ENCODE measurements around the gene SLC17A4.

Gene SLC17A4

DNA sequence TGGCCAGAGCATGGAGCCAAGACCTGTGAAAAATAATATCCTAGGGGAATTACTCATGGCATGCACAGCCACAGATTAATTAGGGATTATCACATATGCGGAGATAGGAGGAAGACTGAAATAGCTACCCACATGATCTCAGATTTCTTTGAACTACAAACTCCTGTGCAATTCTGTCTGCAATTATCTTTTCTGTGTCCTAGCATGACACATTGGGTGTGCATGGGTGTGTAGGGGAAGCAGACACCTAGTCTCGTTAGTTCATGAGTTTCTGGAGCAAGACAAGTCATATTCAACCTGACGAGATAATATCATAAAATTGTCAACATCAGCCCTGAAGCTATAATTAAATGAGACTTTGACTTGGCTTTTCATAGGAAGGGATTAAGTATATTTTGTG is 3.6 kb upstream of the SLC17A4 start:
- FAIRE-seq, result no peak

DNA sequence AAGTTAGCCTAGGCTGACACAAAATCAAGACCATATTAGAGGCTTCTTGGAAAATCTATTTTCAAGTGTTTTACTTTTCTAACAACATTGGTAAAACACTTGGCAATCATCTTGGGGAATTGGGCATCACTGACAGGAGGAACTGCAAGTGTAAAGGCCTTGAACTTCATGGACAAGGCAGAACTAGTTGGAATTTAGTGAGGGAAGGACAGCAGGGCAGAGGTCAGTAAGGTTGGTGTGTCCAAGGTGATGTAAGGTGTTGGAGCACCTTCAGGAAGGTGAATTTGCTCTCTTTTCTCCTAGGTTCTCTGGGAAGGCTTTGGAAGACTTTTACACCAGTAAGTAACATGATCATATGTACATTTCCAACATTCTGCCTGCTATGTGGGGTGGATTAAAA is 1.5 kb upstream of the SLC17A4 start:
- no peak for FAIRE-seq

DNA sequence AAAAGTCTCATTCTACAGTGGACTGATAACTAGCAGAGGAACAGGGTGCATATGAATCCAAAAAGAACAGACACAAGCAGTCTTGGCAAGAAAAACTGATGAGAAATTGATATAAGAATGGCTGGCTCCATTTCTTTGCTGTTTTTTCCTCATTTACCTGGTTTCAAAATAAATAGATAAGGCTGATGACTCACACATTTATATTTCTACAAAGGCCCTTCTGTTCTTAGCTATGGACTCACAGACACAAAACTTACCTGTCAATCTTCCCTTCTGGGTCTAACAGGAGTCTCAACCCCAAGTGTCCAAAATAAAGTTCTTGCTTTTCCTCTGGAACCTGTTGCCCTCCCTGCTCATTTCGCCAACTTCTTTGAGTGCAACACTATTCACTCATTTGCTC is 941 bp downstream of the SLC17A4 start:
- no peak for FAIRE-seq

DNA sequence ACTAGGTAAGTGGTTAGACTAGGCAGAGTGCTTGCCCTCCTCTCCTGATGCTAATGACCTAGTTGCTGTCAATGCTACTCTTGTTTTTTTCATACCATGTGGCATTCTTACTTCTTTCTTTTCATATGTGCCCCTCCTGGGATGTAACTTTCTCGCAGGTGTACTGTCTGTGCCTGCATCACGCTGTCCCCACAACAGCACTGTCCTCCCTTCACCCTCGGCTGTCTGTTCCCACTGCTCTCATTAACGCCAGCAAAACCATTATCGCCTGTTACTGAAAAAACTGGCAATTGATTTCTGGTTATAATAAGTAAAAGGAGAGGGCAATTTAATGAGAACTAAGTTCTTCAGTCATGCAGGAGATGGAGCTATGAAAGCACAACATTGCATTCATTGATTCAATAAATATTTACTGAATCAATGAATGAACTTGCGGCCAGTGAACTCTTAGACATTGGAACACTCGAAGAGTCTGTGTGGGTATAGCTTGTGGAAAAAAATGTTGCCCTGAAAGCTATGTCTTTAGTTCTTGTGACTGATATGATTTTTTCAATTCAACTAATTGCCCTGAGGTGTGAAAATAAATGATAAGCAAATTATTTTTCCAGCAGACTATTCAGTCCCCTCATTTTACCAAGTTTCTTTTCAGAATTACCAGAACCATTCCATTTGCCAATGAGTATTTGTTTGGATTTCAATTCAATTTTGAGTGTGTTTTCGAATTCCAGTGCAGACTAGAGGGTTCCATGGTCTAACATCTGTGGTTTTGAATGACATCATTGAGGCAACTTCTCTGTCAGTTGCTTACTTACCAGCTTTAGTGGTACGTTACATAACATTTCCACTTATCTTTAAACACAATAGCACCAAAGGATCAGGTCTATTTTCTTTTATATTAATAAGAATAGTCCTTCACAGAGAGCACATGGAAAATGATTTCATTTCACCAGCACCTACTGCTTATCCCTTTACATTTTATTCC is 2.1 kb downstream of the SLC17A4 start:
- no peak for FAIRE-seq

DNA sequence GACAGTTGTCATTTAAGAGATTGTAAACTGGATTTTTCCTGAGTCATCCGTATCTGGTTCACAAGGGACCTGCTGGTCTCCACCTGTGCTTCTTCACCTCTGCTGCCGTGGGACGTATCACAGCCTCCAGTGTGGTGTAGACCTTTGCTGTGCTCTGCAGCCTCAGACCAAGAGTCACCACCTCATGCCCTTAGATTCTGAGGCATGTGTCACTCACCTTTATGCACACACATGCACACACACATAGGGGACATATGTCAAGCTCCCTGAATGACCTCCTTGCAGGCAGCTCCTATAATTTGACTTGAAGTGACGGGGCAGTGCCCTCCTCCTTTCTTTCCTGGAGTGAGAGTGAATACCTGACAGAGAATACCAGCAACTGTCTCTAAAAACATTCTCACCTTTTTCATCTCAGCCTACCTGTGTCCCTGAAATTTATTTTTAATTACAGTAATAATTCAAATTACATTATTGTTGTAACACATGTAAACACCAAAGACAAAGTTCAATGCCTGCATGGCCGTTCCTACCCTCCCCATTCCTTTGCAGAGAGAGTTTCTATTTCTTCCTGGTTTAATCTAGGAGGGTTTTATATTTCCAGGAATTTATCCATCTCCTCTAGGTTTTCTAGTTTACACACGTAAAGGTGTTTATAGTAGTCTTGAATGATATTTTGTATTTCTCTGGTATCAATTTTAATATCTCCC is 3.5 kb downstream of the SLC17A4 start:
- FAIRE-seq, result no peak

DNA sequence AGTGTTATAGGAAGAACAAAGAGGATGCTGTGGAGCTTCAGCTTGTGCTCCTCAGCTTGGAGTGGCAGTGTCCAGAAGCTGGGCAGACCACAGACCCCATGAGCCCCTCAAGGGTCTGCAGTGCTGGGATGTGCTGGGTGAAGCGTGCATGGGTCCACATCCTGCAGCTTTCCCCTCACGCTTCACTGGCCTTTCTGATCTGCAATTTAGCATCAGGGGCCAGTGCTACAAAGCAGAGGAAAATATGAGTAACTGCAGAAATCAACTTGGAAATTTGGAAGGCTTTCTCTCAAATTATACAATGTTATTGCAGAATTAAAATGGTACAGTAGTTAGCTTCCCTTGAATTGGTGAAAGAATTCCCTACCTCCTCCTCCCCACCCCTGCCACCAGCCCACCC is 10.1 kb downstream of the SLC17A4 start:
- no peak for FAIRE-seq

DNA sequence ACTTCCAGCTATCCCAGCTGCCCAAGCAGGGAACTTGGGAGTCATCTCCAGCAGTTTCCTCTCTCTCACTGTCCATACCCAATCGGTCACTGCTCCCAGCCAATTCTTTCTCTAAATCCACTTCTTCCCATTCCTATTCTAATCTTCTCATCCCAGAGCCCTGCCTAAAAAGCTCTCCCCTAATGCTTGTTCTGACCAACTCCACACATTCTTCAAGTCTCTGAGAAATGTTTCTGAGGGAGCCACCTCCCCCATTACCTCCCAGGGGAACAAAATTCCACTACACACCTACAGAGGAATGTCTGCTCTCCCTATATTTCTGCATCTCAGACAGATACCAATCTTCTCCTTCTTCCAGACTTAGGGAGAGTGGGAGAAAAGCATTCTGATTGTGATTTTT is 14.0 kb downstream of the SLC17A4 start:
- FAIRE-seq, result no peak

DNA sequence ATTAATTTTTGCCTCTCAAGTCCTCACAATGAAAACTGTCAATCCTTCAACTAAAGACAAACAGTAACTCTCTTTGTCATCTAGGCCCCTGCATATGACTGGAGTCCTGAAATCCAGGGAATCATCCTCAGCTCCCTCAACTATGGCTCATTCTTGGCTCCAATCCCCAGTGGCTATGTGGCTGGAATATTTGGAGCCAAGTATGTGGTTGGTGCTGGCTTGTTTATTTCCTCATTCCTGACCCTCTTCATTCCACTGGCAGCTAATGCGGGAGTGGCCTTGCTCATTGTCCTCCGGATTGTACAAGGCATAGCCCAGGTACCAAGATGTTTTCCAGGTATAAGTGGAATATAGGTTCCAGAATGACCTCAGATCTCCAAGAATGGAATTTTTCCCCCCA is 15.4 kb downstream of the SLC17A4 start:
- FAIRE-seq, result no peak

DNA sequence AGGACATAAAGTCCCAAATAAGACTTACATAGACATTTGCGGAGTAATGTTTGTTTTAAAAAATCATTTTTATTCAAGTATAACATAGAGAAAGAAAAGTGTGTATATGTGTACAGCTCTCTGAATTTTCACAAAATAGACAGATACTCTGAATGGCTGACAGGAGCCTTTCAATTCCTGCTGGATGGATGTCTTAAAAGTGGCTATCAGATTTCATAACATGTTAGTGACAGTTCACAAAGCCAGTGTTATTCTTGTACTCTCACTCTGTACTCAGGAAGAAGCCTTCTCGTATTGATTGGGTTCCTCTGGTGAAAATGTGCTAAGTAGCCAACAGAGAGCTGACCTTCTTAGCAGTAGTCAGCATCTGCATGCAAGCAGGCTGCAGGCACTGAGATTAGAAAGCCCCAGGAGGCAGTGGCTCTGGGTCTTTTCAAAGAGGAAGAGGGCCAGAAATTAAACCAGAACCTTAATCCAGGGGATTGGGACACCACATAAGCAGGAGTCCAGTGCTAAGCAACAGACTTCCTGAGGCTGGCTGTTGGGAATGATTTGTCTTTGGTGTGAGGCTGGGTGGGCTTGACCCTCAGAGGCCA is 19.7 kb downstream of the SLC17A4 start:
- no peak for FAIRE-seq

DNA sequence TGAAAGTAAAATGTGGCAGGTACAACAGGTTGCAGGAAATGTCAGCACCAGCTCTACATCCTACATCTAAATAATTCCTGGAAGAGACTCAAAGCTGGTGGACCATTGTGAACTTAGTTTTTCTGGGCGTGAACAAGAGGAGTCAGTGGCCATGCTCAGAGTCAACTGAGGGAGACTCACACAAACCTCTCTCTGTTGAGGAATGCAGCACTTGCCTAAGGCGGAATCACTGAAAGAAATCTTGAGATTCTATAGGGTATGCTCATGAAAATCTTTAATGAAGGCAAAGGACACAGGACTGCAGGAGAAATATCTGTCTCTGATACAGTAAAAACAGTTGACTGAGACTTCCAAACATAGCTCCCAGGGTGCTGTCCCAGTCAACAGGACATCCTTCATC is 22.5 kb downstream of the SLC17A4 start:
- no peak for FAIRE-seq

DNA sequence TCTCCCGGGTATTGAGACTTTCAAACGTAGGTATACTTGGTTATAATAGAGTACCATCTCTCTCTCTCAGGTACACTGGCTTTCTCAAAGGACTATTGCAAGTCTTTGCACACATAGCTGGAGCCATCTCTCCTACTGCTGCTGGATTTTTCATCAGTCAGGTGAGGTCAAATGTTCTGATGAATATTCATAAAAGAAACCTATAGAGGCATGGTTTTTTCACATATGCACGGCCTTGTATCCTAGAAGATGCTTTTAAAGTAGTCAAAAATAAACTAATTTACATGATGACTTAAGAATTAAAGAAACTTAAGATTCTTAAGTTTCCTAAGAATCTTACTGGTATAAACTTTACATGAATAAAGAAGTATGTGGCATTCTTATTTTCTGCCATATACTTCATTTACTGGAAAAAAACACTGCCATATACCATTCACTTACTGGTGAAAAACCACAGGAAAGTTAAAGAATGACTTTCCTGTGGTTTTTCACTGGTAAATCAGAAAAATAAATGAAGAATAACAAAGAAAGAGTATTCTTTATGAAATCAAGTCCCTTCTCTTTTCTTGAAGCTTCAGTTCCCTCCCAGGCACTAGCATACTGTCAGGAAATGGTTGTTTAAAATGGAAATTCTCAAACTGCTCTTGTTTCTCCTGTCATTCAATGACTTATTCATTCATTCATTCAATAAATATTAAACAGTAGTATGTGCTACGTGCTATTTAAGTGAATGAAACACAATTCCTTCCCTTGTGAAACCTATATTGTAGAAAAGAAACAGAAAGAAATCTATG is 23.5 kb downstream of the SLC17A4 start:
- FAIRE-seq, result no peak

DNA sequence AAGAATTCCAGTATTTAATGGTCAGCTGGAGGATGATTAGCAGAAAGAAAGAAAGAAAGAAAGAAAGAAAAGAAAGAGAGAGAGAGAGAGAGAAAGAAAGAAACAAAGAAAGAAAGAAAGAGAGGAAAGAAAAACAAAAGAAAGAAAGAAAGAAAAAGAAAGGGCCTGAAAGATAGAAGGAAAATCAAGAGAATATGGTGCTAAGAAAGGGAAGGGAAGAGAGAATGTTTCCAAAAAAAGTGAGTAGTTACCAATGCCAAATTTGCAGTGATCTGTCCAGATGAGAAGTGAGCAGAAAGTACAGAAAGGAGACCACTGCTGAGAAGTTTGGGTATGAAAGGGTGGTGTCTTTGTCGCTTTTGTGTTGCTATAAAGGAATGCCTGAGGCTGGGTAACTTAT is 26.6 kb downstream of the SLC17A4 start:
- no peak for FAIRE-seq

DNA sequence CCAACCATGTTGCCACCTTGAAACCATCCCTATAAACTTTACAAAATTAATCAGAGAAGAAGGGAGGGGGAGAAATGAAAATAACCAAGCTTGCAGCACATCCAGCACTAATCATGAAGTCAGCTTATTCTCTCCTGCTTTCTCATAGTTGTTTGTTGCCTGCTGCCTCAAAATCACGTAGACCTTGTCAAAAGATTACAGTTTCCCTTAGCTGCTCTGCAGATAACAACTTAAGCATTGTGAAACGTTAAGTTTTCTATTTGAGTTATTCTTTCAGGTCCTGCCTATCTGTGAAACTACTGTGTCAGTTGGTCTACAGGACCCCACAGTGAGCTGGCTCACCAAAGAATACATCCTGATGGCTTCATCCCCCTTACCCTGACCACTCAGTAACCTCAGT is 32.9 kb downstream of the SLC17A4 start:
- no peak for FAIRE-seq

DNA sequence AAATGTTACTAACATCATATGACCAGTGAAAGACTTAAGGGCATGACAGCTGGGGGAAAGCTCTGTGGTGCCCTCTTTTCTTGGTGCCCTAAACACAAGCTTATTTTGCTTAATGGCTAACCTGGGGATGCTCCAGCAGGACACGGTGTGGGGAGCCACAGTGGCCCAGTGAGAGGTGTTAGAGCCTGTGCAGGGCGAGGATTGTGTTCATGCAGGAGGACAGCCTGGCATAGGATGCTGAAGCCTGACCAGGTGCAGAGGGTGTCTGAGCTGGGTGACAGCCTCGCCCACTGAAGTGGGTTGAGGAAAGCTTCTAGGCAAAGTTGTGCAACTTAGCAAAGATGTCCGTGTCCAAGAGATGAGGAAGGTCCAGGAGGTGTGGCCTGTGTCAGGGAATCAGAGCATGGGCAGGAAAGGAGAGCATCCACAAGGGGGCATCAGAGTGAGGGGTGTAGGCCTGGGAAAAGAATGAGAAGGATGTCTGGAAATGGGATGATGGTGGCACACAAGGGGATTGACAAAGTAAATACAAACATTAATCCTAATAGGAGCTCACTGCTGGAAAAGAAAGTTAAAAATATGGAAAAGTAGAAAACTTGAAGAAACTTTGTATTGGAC is 33.9 kb downstream of the SLC17A4 start:
- no peak for FAIRE-seq

DNA sequence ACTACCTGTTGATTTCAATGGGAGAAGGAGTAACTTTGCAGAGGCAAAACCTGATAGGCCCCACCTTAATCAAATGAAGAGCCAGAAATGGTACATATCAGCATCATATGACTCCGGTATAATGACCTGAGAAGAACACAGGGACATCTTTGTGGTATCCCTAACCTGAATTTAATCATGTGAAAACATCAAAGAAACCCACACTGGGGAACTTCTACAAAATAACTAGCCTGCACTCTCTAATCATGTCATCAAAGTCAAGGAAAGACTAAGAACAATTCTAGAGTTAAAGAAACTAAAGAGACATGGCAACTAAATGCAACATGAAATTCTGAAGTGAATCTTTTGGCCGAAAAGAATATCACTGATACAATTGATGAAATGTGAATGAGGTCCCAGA is 34.9 kb downstream of the SLC17A4 start:
- FAIRE-seq, result no peak

DNA sequence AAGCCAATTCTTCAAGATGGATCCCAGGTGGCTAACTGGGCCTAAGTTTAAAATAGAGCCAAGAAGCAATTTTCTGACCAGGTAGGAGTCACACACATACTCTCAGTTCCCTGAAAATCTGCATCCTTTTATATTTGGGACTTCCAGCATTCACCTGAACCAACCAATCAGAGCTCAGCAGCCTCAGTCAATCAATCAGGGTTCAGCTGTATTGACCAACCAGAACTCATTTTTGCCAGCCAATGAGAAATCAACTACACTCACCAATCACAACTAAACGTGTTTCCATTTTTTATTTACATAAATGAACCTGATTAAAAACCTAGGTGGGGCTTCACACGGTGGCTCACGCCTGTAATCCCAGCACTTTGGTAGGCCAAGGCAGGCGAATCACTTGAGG is 37.5 kb downstream of the SLC17A4 start:
- FAIRE-seq, result no peak

DNA sequence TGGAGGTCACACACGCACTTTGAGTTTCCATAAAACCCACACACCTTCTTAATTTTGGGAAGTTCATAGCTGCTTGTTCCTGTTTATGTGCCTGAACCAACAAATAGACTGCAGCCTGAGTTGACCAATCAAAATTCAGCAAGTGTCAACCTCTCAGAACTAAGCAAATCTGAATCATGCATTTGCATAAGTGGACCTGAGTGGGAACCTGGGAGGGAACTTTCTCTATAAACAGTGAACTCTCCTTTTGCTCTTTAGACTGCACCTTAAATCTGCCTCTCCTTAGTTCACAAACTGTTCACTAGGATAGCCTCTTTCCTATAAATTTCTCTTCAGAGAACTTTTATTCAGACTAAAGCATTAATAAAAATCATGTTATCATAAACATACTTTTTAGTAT is 39.4 kb downstream of the SLC17A4 start:
- FAIRE-seq, result no peak

DNA sequence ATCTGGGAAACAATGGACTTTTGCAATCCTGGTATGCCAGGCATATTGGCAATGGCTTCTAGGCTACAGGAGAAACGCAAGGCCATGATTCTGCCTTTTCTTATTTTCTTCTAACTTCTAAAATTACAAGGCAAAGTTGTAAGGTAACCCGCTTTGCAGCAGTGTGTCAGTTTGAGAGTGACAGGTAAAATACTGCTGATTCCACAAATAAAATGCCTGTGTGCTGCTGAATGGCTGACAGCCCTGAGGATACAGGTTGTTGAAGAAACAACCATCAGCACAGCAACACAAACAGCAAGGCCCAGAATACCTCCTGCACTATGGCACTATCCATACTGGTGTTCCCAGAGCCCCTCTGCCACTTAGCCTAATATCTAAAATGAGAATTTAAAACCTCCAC is 40.2 kb downstream of the SLC17A4 start:
- no peak for FAIRE-seq

DNA sequence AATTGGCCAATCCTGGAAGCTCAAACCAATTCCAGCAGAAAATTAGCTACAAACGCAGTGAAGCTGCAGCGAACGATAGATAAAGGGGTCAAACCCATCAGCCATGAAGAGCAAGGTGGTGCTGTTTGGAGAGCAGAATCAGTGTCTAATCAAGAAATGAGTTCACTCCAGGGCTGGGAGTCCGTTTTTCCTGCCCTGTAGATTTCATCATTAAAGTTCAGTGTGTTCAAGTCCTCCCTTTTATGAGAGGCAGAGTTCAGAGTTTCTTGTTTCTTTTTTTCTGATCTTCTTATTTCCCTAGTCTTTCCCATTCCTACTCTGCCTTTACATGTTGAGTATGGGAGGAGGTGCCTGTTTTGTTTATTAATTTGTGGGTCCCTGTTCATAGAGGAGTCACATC is 46.9 kb downstream of the SLC17A4 start:
- no peak for FAIRE-seq

DNA sequence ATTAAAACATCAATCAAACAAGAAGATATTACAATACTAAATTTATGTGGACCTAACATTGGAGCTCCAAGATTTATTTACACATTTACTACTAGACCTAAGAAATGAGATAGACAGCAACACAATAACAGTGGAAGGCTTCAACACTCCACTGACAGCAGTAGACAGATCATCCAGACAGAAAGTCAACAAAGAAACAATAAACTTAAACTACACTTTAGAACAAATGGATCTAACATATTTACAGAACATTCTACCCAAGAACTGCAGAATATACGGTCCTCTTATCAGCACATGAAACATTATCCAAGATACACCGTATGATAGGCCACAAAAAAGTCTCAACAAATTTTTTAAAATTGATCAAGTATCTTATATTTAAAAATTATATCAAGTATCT is 50.3 kb downstream of the SLC17A4 start:
- no peak for FAIRE-seq

DNA sequence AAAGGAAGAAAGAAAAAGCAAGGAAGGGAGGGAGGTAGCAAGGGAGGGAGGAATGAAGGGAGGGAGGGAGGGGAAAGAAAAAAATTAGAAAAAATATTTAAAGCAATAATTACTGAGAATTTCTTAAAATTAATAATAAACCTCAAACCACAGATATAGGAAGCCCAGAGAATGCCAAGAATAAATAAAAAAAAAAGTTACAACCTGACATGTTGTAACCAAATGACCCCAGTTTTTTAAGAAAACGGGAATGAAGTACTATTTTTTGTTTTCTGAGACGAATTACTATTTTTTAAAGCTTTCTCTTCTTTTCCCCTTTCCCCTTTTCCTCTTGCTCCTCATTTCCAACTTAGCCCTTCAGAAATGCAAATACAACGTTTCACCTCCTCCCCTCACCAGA is 60.7 kb downstream of the SLC17A4 start:
- no peak for FAIRE-seq

DNA sequence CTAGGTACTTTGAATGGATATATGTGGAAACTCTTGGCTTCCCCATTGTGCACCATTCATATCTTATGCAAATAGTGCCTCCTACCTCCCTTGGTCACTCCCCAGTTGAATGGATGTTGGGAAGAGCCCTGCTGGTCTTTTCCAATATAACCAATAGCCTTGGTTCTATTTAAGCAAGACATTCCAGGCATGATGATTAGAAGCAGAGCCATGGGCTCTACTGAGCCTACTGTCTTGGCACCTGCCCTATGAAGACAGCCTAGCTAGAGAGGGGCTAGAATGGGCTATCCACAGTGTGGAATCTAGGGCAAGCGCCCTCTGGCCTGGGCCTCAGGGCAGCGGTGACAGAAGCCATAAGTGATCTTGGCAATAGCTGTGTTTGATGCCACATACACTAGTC is 61.7 kb downstream of the SLC17A4 start:
- no peak for FAIRE-seq

DNA sequence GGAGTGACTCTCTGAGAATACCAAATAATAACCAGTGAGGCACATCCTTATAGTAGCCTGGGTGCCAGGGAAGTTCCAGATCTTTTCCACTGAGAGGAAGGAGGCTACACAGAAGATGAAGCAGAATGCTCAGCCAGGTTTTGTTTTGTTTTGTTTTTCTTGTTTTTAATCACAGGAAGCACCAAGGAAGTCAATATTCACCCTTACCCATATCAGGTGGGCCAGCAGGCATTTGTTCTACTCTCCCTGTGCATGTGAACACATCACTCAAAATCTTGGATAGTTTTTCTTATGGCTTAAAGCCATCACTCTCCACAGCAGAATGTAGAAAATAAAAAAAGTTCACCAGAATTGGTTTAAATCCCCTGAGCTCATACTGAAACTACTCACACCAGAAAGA is 66.8 kb downstream of the SLC17A4 start:
- FAIRE-seq, result no peak
